ENCODE measurements around the gene C17orf113.

DNA sequence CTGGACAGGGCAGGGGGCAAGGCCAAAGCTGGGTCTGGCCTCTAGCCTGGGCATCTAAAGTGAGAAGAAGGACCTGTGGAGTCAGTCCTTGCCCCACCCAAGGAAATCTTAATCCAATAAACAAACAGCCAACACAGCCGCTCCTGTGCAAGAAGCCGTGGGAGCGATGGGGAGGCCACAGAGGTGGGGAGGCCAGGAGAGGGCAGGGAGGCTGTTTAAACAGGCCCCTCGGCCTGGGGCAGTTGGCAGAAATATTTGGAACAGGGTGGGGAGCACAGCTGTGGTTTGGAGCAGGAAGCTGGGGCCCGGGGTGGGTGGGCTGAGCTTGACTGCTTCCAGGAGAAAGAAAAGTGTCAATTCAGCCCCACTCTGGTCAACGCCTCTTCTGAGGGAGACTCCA is 42.5 kb upstream of the C17orf113 start:
- TF ChIP-seq, protein P1, sequence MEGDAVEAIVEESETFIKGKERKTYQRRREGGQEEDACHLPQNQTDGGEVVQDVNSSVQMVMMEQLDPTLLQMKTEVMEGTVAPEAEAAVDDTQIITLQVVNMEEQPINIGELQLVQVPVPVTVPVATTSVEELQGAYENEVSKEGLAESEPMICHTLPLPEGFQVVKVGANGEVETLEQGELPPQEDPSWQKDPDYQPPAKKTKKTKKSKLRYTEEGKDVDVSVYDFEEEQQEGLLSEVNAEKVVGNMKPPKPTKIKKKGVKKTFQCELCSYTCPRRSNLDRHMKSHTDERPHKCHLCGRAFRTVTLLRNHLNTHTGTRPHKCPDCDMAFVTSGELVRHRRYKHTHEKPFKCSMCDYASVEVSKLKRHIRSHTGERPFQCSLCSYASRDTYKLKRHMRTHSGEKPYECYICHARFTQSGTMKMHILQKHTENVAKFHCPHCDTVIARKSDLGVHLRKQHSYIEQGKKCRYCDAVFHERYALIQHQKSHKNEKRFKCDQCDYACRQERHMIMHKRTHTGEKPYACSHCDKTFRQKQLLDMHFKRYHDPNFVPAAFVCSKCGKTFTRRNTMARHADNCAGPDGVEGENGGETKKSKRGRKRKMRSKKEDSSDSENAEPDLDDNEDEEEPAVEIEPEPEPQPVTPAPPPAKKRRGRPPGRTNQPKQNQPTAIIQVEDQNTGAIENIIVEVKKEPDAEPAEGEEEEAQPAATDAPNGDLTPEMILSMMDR (IDR thresholded peaks at IDR 0.05), result no peak
- TF ChIP-seq SIN3A (IDR thresholded peaks at IDR 0.05; ENCODE audit: borderline replicate concordance, insufficient read depth, low read depth, low read length) (no peak), POLR2AphosphoS5 (IDR thresholded peaks at IDR 0.05; ENCODE audit: low read depth, low read length) (no peak)

Measured in Panc1 (cell line).